NCI-H226 (cell line): ENCODE results near the gene CFAP92.
"Not testable (repeated sequence)": the region's sequence is repeated elsewhere in the genome, so short reads cannot be mapped to it uniquely, and the experiment has no call there.

ENCODE experiments used
- DNase-seq: peaks from one replicate; pipeline ENCODE4 v3.0.0-alpha.2; 2015

The CFAP92 gene

GRCh38 chr3:128933213-128933921 is 60.5 kb downstream of the CFAP92 start:
- DNase-seq: no peak

GRCh38 chr3:128932516-128933212 is 61.2 kb downstream of the CFAP92 start:
- DNase-seq: no peak

- no peak for DNase-seq
These were observed 62.8 kb downstream of the CFAP92 start for GRCh38 chr3:128931046-128931445.

- DNase-seq: no peak
These were observed 64.5 kb downstream of the CFAP92 start for GRCh38 chr3:128929364-128929763.

- not testable (repeated sequence) for DNase-seq
These were observed 69.9 kb downstream of the CFAP92 start for GRCh38 chr3:128923986-128924385.

- no peak for DNase-seq
These were observed 70.3 kb downstream of the CFAP92 start for GRCh38 chr3:128923576-128923975.

- no peak for DNase-seq
These were observed 70.9 kb downstream of the CFAP92 start for GRCh38 chr3:128922804-128923459.

GRCh38 chr3:128919988-128920387 is 73.9 kb downstream of the CFAP92 start:
- no peak for DNase-seq

GRCh38 chr3:128917291-128917690 is 76.6 kb downstream of the CFAP92 start:
- DNase-seq: no peak

GRCh38 chr3:128914966-128915645 is 78.8 kb downstream of the CFAP92 start:
- DNase-seq: no peak

- no peak for DNase-seq
These were observed 82.0 kb downstream of the CFAP92 start for GRCh38 chr3:128911911-128912310.

- DNase-seq: no peak
These were observed 83.9 kb downstream of the CFAP92 start for GRCh38 chr3:128910006-128910405.

GRCh38 chr3:128908951-128909350 is 84.9 kb downstream of the CFAP92 start:
- no peak for DNase-seq

GRCh38 chr3:128907706-128908445 is 86.0 kb downstream of the CFAP92 start:
- no peak for DNase-seq

- no peak for DNase-seq
These were observed 86.9 kb downstream of the CFAP92 start for GRCh38 chr3:128906804-128907525.

GRCh38 chr3:128906031-128906803 is 87.7 kb downstream of the CFAP92 start:
- DNase-seq: no peak

GRCh38 chr3:128903501-128903900 is 90.4 kb downstream of the CFAP92 start:
- DNase-seq: no peak

GRCh38 chr3:128902426-128902825 is 91.5 kb downstream of the CFAP92 start:
- DNase-seq: no peak

GRCh38 chr3:128895843-128896697 is 97.8 kb downstream of the CFAP92 start:
- DNase-seq: no peak
